ENCODE data around the gene STH.

STH gene

GRCh38 chr17:46046957-46047356 lies 47.9 kb downstream of the STH start:
- no peak for DNase-seq
- no peak for ATAC-seq

- no peak for ATAC-seq
Observed at GRCh38 chr17:46047398-46047797, 48.3 kb downstream of the STH start.

GRCh38 chr17:46047856-46048255 lies 48.8 kb downstream of the STH start:
- ATAC-seq: no peak
- no peak for DNase-seq

More at GRCh38 chr17:46047398-46047797, 48.3 kb downstream of the STH start:
- DNase-seq: no peak

Measured in stimulated activated naive CD8-positive, alpha-beta T cell treated with anti-CD3 and anti-CD28 coated beads, Interleukin-15, Interleukin-2, amounts not matched to agents 100 U/mL and 50 U/mL, for 24 hours (primary cell).